DLD1 (cell line): ENCODE measurements around the gene THOC5.

ENCODE experiments used
- in situ Hi-C: cut with HindIII; loops from 2 replicates; pipeline ENCODE4 v1.10.0; 2017; ENCODE audit warnings: low sequenced_read_pairs

The THOC5 gene

GRCh38 chr22:29478326-29479276 lies 75.0 kb downstream of the THOC5 start:
- in situ Hi-C loops, result no loop called here

- in situ Hi-C loops, result no loop called here
Measured at GRCh38 chr22:29477723-29478318, 75.7 kb downstream of the THOC5 start.

- in situ Hi-C loops, result no loop called here
Measured at GRCh38 chr22:29476116-29476515, 77.4 kb downstream of the THOC5 start.

- in situ Hi-C loops, result no loop called here
Measured at GRCh38 chr22:29475550-29475949, 78.0 kb downstream of the THOC5 start.

GRCh38 chr22:29473001-29473400 lies 80.6 kb downstream of the THOC5 start:
- in situ Hi-C loops, result no loop called here

- in situ Hi-C loops, result no loop called here
Measured at GRCh38 chr22:29470159-29470855, 83.2 kb downstream of the THOC5 start.

GRCh38 chr22:29469755-29470154 lies 83.8 kb downstream of the THOC5 start:
- in situ Hi-C loops, result no loop called here

GRCh38 chr22:29464581-29464980 lies 89.0 kb downstream of the THOC5 start:
- in situ Hi-C loops, result no loop called here

GRCh38 chr22:29463629-29464028 lies 89.9 kb downstream of the THOC5 start:
- in situ Hi-C loops, result no loop called here

GRCh38 chr22:29461263-29461662 lies 92.3 kb downstream of the THOC5 start:
- in situ Hi-C loops, result no loop called here

GRCh38 chr22:29459773-29460172 lies 93.8 kb downstream of the THOC5 start:
- in situ Hi-C loops, result no loop called here

- in situ Hi-C loops, result no loop called here
Measured at GRCh38 chr22:29458551-29458950, 95.0 kb downstream of the THOC5 start.

GRCh38 chr22:29457730-29458129 lies 95.8 kb downstream of the THOC5 start:
- in situ Hi-C loops, result no loop called here

GRCh38 chr22:29456211-29456671 lies 97.3 kb downstream of the THOC5 start:
- in situ Hi-C loops, result no loop called here
